Measurements from ENCODE around the gene C1orf21.

- TF ChIP-seq CTCF (IDR thresholded peaks at IDR 0.05; ENCODE audit: low read depth, low read length, poor library complexity, severe bottlenecking): no peak
- TF ChIP-seq EZH2phosphoT487 (IDR thresholded peaks at IDR 0.05; ENCODE audit: borderline replicate concordance, low read length): no peak
Measured at GRCh38 chr1:184480736-184481135, 93.9 kb downstream of the C1orf21 start.

Data from DOHH2 (cell line).